Sigmoid colon (tissue), 7 donors: ENCODE measurements around the gene CAMK1G. TPM values are rescaled to one million over a fixed set of nuclear protein-coding genes. Genes with fewer than 3 reads are reported as not detected.

Experiments used
- DNase-seq: peaks from one replicate; pipeline ENCODE4 v3.0.0-alpha.2; 2019
- H3K27ac ChIP-seq, 4 donors: fragments of 200-600 bp; sonication (generic); one replicate each; pipeline ENCODE4 v1.5.1; 2016 to 2019; ENCODE audit warnings: mild to moderate bottlenecking in 1 of 4
- H3K27me3 ChIP-seq, 3 donors: fragments of 200-600 bp; sonication (generic); one replicate each; pipeline ENCODE4 v1.5.1; 2019; ENCODE audit warnings: mild to moderate bottlenecking in 1 of 3
- H3K36me3 ChIP-seq, 4 donors: fragments of 200-600 bp; sonication (generic); one replicate each; pipeline ENCODE4 v1.5.1; 2016 to 2019
- H3K4me1 ChIP-seq, 4 donors: fragments of 200-600 bp; sonication (generic); one replicate each; pipeline ENCODE4 v1.5.1; 2017 to 2019
- H3K4me3 ChIP-seq, 4 donors: fragments of 200-600 bp; sonication (generic); one replicate each; pipeline ENCODE4 v1.5.1; 2017 to 2019; ENCODE audit warnings: mild to moderate bottlenecking in 2 of 4, moderate library complexity in 1 of 4
- H3K9me3 ChIP-seq, 4 donors: fragments of 200-600 bp in 3 of 4; sonication (generic) in 3 of 4; one replicate each; pipeline versions ENCODE4 v1.5.1 to v1.6.1; 2013 to 2019
- EP300 ChIP-seq, 4 donors: sonication (generic); formaldehyde crosslinking; IDR thresholded peaks; one replicate each; pipeline ENCODE4 v1.6.1; 2017; ENCODE audit warnings: antibody characterized with exemption in 4 of 4
- POLR2A ChIP-seq, 2 donors: fragments of 450-650 bp; IDR thresholded peaks; one replicate each; pipeline ENCODE4 v1.6.1; 2016; ENCODE audit warnings: antibody characterized with exemption in 2 of 2, mild to moderate bottlenecking in 2 of 2, moderate library complexity in 2 of 2
- POLR2AphosphoS5 ChIP-seq, 4 donors: sonication (generic); formaldehyde crosslinking; IDR thresholded peaks; one replicate each; pipeline ENCODE4 v1.6.1; 2017; ENCODE audit warnings: antibody characterized with exemption in 4 of 4
- WGBS, 2 donors: extraction: QIAGEN DNeasy Blood & Tissue Kit; methylation state at CpG; one replicate each; pipeline ENCODE4 v1.1.7; 2013; 5-methylcytosine and 5-hydroxymethylcytosine counted together
- intact Hi-C: fragments of 100-400 bp; cut with DNase I; formaldehyde crosslinking; loops from one replicate; pipeline ENCODE4 v1.15.1; 2023
- polyA plus RNA-seq, 3 donors: library from polyadenylated mRNA; stranded (reverse); fragments of 200-250 nt; gene quantifications; one replicate each; pipeline ENCODE4 v1.2.3, GENCODE V29; 2013
- total RNA-seq, 4 donors: library from RNA; depleted of rRNA; stranded (reverse); fragments of >200 nt; gene quantifications; one replicate each; pipeline ENCODE4 v1.1.0, GENCODE V29; 2016
- TF ChIP-seq, protein P1 (sequence below), 4 experiments: fragments of 450-650 bp in 3 of 4; fragments of 200-600 bp in 1 of 4; IDR thresholded peaks; one replicate each; pipeline ENCODE4 v1.5.1; 2016 to 2019; ENCODE audit warnings: antibody characterized with exemption in 4 of 4, mild to moderate bottlenecking in 3 of 4, moderate library complexity in 2 of 4
- donor health status: healthy with polysubstance abuse.
- donor health status: Bipolar disorder and iron deficiency.
- donor health status: healthy.

CAMK1G gene
- total and polyA plus RNA-seq, 7 donors = 0.16 to 1.4 (median 0.48) TPM; not detected in 2

DNA sequence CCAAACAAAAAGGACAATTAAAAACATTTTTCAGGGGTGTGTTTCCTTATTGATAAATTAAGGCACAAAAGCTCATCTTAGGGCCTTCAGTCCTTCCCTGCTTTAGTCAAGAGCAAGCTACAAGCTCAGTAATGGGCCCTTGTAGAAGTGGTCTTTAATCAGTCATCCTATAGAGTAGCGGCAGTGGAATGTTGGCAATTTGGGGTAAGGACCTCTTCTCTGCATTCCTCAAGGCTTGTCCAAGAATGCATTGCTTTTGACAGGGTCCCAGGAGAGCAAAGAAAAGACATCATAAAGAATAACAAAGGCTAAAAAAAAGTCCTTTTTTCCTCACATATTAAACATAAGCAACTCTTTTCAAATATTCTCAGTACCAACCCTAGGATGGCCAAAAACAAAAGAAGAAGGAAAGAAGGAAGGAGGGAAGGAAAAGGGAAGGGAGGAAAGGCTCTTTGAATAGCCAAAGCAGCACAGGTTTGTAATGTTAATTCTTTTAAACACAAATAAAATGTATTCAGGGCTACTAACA lies 27.3 kb upstream of the CAMK1G start:
- intact Hi-C loops = no loop called here
- H3K27ac ChIP-seq = no peak overlapping the region
- H3K27me3 ChIP-seq = no peaks in the 10 kb centered on the region
- DNase-seq = no peak
- TF ChIP-seq, protein P1, sequence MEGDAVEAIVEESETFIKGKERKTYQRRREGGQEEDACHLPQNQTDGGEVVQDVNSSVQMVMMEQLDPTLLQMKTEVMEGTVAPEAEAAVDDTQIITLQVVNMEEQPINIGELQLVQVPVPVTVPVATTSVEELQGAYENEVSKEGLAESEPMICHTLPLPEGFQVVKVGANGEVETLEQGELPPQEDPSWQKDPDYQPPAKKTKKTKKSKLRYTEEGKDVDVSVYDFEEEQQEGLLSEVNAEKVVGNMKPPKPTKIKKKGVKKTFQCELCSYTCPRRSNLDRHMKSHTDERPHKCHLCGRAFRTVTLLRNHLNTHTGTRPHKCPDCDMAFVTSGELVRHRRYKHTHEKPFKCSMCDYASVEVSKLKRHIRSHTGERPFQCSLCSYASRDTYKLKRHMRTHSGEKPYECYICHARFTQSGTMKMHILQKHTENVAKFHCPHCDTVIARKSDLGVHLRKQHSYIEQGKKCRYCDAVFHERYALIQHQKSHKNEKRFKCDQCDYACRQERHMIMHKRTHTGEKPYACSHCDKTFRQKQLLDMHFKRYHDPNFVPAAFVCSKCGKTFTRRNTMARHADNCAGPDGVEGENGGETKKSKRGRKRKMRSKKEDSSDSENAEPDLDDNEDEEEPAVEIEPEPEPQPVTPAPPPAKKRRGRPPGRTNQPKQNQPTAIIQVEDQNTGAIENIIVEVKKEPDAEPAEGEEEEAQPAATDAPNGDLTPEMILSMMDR (IDR thresholded peaks at IDR 0.05) = no peak
- no peak for TF ChIP-seq EP300 (IDR thresholded peaks at IDR 0.05)
- no peak for TF ChIP-seq POLR2A (IDR thresholded peaks at IDR 0.05)
- no peak for TF ChIP-seq POLR2AphosphoS5 (IDR thresholded peaks at IDR 0.05)
- no peaks in the 10 kb centered on the region for H3K36me3 ChIP-seq
- no peaks in the 10 kb centered on the region for H3K9me3 ChIP-seq
- WGBS, 2 donors = 77 to 87% methylated on average over 1 of the region's 1 CpG
- no peaks in the 10 kb centered on the region for H3K4me1 ChIP-seq
- H3K4me3 ChIP-seq = no peak overlapping the region

DNA sequence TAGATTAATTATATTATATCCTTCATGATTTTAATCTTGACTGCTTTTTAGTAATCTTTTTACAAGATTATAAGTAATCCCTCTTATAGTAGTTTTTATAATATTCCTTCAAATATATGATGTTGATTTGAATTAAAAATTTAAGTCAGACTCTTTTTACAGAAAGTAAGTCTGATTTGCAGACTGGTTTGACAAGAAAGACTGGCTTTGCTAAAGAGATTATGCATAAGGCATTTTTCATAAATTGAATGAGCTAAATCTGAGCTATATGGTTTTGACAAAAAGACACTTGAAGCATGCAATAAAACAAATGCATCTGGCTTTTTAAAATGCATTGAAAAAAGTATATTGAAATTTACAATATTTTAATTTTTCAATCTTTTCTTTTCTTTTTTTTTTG lies 26.3 kb upstream of the CAMK1G start:
- TF ChIP-seq EP300 (IDR thresholded peaks at IDR 0.05) (no peak), POLR2A (IDR thresholded peaks at IDR 0.05) (no peak), POLR2AphosphoS5 (IDR thresholded peaks at IDR 0.05) (no peak)
- TF ChIP-seq, protein P1 (IDR thresholded peaks at IDR 0.05) = no peak
- Histone ChIP-seq H3K9me3 (no peaks in the 10 kb centered on the region), H3K4me1 (no peaks in the 10 kb centered on the region), H3K27ac (no peak overlapping the region), H3K27me3 (no peaks in the 10 kb centered on the region), H3K36me3 (no peaks in the 10 kb centered on the region), H3K4me3 (no peak overlapping the region)
- intact Hi-C loops = no loop called here
- DNase-seq = no peak

DNA sequence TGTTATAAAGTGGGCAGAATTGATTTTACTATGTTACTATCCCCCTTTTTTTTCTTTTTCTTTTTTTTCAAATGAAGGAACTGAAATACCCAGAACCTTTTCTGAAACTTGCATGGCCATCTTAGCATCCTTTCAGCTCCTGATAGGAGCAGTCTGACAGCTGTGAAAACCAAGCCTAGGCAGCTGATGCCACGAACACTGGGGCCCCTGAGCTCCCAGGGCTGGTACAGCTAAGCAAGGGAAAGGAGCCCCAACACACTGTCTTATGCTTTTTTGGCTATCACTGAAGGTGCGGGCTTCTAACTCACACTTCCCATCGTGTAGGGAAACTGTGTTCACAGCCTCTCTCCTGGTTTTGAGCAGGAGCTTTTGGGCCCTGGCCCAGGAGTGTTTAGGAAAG lies 23.0 kb upstream of the CAMK1G start:
- Histone ChIP-seq H3K9me3 (no peaks in the 10 kb centered on the region), H3K4me1 (no peaks in the 10 kb centered on the region), H3K4me3 (no peak overlapping the region), H3K27me3 (peaks cover 0 to 12% (median 0%) of the 10 kb centered on the region in 3 donors), H3K27ac (no peak overlapping the region), H3K36me3 (no peaks in the 10 kb centered on the region)
- 75 to 79% methylated on average over 3 of the region's 3 CpGs for WGBS, 2 donors
- intact Hi-C loops = loop anchor here (10.0 kb wide), 1 partner anchor 356 kb away; no protein-coding TSS in a partner anchor
- TF ChIP-seq EP300 (IDR thresholded peaks at IDR 0.05) (no peak), POLR2A (IDR thresholded peaks at IDR 0.05) (no peak), POLR2AphosphoS5 (IDR thresholded peaks at IDR 0.05) (no peak)
- TF ChIP-seq, protein P1 (IDR thresholded peaks at IDR 0.05) = no peak
- no peak for DNase-seq

DNA sequence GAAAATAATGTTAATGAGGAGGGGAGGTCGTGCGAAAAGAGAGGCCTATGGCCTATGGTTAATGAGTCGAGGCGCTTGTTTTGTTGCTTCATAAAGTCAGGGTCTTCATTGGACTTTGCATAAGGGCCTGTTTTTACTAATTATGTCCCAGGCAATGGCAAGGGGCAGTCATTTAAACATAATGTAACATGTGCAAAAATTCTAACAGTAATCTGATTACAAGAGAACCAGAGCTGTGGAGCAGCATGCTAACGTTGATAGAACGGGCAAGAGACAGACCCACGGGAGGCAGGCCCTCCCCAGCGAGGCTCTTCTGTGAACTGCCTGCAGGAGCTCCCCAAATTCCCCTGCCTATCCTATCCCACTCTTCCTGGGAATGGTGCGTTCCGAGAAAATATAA lies 22.6 kb upstream of the CAMK1G start:
- no peak overlapping the region for H3K27ac ChIP-seq
- peaks cover 0 to 3% (median 0%) of the 10 kb centered on the region in 4 donors for H3K4me1 ChIP-seq
- no peak for TF ChIP-seq POLR2A (IDR thresholded peaks at IDR 0.05)
- TF ChIP-seq, protein P1 (IDR thresholded peaks at IDR 0.05) = no peak
- TF ChIP-seq POLR2AphosphoS5 (IDR thresholded peaks at IDR 0.05) = no peak
- no peak for TF ChIP-seq EP300 (IDR thresholded peaks at IDR 0.05)
- no peak for DNase-seq
- no peaks in the 10 kb centered on the region for H3K9me3 ChIP-seq
- H3K27me3 ChIP-seq = peaks cover 0 to 13% (median 0%) of the 10 kb centered on the region in 3 donors
- H3K36me3 ChIP-seq = no peaks in the 10 kb centered on the region
- 89 to 91% methylated on average over 10 of the region's 10 CpGs for WGBS, 2 donors
- no peak overlapping the region for H3K4me3 ChIP-seq
- intact Hi-C loops = loop anchor here (10.0 kb wide), 1 partner anchor 356 kb away; no protein-coding TSS in a partner anchor

DNA sequence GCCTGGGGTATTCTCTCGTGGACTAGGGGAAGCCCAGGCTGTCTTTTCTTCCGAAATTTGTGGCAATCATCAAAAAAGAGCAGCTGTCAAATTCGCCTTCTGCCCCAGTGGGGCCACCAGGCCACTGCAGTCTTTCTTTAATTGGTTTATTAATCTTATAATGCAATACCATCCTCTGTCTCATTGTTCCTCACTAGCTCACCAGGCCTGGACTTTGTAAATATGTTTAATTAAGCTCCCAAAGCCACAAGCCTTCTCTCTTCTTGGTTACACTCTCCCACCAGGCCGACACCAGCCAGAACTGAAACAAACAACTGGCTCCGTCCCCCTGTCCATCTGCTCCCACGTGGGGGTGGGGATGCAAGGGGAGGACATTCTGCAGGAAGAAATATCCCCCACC lies 22.0 kb upstream of the CAMK1G start:
- WGBS, 2 donors = 74 to 76% methylated on average over 6 of the region's 6 CpGs
- H3K9me3 ChIP-seq = no peaks in the 10 kb centered on the region
- intact Hi-C loops = loop anchor here (10.0 kb wide), 1 partner anchor 357 kb away; no protein-coding TSS in a partner anchor
- DNase-seq = no peak
- H3K4me1 ChIP-seq = peaks cover 0 to 7% (median 0%) of the 10 kb centered on the region in 4 donors
- no peak for TF ChIP-seq EP300 (IDR thresholded peaks at IDR 0.05)
- no peak for TF ChIP-seq POLR2AphosphoS5 (IDR thresholded peaks at IDR 0.05)
- TF ChIP-seq POLR2A (IDR thresholded peaks at IDR 0.05) = no peak
- TF ChIP-seq, protein P1 (IDR thresholded peaks at IDR 0.05) = no peak
- H3K4me3 ChIP-seq = no peak overlapping the region
- H3K27me3 ChIP-seq = peaks cover 0 to 13% (median 0%) of the 10 kb centered on the region in 3 donors
- no peak overlapping the region for H3K27ac ChIP-seq
- H3K36me3 ChIP-seq = no peaks in the 10 kb centered on the region
